HG03457 (cell line): ENCODE data around the gene ARF6.
A peak's percentile ranks its signal among the peaks of the same experiment; 100 is the strongest.
"Not testable (repeated sequence)": the region's sequence is repeated elsewhere in the genome, so short reads cannot be mapped to it uniquely, and the experiment has no call there.

ENCODE experiments used
- ATAC-seq: cut with Tn5 transposase; IDR thresholded peaks from one replicate; pipeline ENCODE4 v1.9.1; 2021; ENCODE audit warnings: moderate number of reproducible peaks; ENCODE audit not compliant: unreplicated experiment

Gene ARF6

GRCh38 chr14:49892636-49893308 is at the start of gene ARF6:
Gene ARF6, plus strand, starts transcription at chr14:49893082. Its CDS starts 655 bp downstream, at chr14:49893737.
- peak; percentile 67 for ATAC-seq

GRCh38 chr14:49849213-49849847 is 43.6 kb upstream of the ARF6 start:
- ATAC-seq: no peak

- ATAC-seq: no peak
Measured at GRCh38 chr14:49851813-49852212, 41.1 kb upstream of the ARF6 start.

DNA sequence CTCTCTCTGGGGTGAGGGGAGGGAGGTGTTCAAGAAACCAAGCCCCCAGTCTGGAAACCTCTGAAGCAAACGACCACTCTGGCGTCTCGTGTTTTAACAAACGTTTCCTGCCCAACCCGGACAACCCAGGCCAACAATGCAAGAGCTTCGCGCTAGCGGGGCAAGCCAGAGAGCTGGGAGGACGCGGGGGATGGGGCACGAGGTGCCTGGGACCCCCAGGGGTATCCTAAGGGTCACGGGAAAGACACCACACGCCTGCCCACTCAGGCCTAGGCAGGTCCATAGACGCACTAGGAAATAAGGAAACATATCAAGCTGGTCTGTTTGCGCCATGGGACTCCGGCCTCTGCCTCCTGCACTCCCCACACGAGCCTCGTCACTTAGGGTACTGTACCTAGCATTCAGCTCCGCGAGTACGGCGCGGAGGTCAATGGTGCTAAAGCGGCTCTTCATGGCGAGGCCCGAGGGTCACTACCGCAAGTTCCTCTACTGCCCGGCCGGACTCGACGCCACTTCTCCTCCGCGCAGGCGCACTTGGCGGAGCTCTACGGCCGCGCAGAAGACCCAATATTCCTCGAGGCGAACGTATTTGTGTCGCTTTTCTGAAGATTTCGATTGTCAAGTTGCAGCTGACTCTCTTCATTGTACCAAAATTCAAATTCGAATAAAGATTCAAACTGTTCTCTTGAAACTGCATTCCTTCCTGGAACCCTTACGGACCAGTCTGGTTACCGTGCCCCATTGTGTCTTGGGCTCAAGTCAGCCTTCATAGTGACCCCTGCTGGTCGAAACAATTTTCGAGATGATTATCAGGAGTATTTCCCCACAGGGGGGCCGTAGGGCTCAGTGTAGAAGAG is 40.4 kb upstream of the ARF6 start, which contains the start of gene NEMF:
Gene NEMF, minus strand, starts transcription at position 488 of the 857 bp plus-strand sequence. Its CDS starts 35 bp downstream, at position 453.
- ATAC-seq: peak; percentile 50

DNA sequence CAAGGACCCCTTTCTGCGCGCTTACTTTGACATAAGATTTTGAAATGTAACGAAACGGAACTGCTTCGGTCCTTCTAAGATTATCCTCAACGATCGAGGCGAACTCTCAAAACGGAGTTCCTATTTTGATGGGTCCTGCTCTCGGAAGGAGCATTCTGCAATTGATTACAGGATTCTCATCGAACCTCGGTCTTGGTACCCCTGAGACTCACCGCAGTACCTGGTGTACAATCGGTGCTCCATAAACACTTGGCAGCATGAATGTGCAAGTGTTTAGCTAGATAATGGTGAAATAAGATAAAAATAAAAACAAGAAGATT is 39.8 kb upstream of the ARF6 start:
- no peak for ATAC-seq

GRCh38 chr14:49853572-49854375 is 39.1 kb upstream of the ARF6 start:
- peak; percentile 44 for ATAC-seq

DNA sequence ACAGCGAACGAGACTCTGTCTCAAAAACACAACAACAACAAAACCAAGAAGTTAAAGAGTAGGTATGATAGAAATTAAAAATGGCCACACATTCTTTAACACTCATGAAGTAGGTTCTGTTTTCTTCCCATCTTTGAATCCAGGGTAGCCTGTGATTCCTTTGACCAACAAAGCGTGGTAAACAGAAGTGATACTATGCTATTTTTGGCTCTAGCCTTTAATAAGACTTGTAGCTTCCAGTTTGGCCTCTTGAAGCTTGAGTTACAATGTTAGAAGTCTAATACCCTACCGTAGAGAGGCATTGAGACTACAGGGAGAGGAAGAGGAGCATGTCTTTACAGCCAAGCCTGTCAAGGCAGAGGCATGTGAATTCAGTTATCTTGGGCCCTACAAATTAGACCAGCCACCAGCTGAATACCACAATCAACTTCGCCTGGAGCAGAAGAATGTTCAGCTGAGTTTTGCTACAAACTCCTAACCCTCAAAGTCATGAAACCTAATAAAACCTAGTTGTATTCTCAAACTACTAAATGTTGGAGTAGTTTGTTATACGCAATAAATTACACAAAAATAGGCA is 35.4 kb upstream of the ARF6 start:
- ATAC-seq: no peak

- ATAC-seq: no peak
Measured at GRCh38 chr14:49858383-49858782, 34.5 kb upstream of the ARF6 start.

- ATAC-seq: no peak
Measured at GRCh38 chr14:49860988-49861698, 31.7 kb upstream of the ARF6 start.

DNA sequence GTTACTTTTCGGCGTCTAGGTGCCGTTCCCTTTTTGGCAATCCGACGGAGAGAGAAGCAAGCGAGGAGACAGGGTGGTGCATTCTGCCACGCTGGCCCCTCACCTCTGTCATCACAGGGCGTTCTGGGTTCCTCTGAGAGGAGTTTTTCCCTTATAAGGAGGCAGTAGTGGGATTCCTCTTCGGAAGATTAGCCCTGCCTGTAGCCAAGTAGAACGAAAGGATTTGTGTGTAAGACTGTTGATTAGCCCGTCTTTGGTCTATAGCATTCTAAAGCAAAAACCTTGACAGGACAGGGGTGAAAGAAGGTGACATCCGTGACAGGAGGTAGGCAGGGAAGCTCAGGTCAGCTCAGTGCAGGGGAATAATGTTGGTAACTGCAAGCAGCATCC is 31.2 kb upstream of the ARF6 start:
- peak; percentile 4 for ATAC-seq

- peak; percentile 21 for ATAC-seq
Measured at GRCh38 chr14:49862089-49862673, 30.7 kb upstream of the ARF6 start.

GRCh38 chr14:49863487-49864281 is 29.2 kb upstream of the ARF6 start:
- no peak for ATAC-seq

GRCh38 chr14:49865431-49865859 is 27.4 kb upstream of the ARF6 start:
- ATAC-seq: no peak

DNA sequence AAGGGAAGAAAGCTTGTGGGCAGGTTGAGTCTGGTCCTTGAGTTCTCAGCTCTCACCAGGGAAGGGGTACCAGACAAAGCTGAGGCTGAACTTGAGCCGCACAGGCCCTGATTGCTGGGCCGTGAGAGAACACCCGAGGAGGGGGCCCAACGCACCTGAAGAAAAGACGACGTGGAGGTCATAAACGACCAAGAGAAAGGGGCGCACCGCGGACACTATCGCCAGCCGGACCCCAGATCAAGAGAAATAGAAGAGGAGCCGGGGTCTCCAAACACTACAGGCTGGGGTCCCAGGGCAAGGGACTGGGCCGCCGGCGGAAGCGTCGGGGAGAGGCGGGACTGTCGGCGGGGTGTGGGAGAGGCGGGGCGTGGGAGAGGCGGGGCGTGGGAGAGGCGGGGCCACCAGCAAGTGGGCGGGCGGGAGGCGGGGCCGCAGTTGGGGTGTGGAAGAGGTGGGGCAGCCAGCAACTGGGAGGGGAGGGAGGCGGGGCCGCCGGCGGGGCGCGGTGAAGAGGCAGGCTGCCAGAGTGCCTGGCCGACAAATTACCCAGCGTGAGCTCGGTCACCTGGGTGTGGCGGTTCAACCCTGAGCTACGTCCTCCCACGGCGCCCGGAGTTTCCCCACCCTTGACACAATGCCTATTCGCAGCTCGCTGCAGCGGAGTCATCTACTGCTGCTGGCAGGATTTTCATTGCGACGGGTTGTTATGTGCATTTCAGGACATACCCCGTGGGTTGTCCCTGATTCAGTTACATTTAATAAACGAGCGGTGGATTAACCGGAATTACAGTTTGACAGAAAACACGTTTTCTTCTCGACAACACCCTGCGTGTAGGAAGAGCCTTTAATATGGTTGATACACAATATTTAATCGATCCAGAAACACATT is 24.8 kb upstream of the ARF6 start:
- ATAC-seq: peak; percentile 73

- no peak for ATAC-seq
Measured at GRCh38 chr14:49868720-49869114, 24.2 kb upstream of the ARF6 start.

DNA sequence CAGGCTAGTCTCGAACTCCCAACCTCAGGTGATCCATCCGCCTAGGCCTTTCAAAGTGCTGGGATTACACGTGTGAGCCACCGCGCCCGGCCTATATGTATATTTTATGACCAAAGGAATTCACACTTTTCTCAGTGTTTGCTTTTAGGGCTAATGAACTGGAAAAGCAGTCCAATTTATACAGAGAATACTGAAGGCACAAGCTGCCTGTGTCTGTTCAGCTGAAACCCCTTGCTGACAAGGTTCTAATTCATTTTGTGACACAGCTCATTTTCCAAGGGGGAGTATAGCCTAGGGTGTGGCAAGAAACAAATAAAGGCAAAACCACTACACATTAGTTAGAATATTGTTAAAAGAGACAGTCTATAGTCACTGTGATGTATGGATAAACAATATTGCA is 22.0 kb upstream of the ARF6 start:
- no peak for ATAC-seq

GRCh38 chr14:49873548-49873947 is 19.3 kb upstream of the ARF6 start:
- not testable (repeated sequence) for ATAC-seq
